Fibroblast of lung (primary cell): ENCODE data around the gene HTRA2. TPM values are rescaled to one million over a fixed set of nuclear protein-coding genes. Genes with fewer than 3 reads are reported as not detected.

ENCODE experiments used
- DNase-seq, 2 donors: peaks; one replicate each; pipeline versions ENCODE4 v3.0.0 to v3.0.0-alpha.2; 2010; ENCODE audit warnings: low read depth in 2 of 2
- H2AFZ ChIP-seq: 2 replicates; pipeline ENCODE4 v1.5.1; 2012; ENCODE audit warnings: low read length, control low read depth, inconsistent platforms
- H3K27ac ChIP-seq: 2 replicates; pipeline ENCODE4 v1.5.1; 2011; ENCODE audit warnings: low read length, control low read depth; ENCODE audit not compliant: insufficient read depth
- H3K27me3 ChIP-seq: 2 replicates; pipeline ENCODE4 v1.5.1; 2011; ENCODE audit warnings: mild to moderate bottlenecking, low read length; ENCODE audit not compliant: control insufficient read depth, insufficient read depth
- H3K36me3 ChIP-seq: 2 replicates; pipeline ENCODE4 v1.5.1; 2011; ENCODE audit warnings: low read length; ENCODE audit not compliant: control insufficient read depth, insufficient read depth
- H3K4me1 ChIP-seq: 2 replicates; pipeline ENCODE4 v1.5.1; 2011; ENCODE audit warnings: low read length; ENCODE audit not compliant: control insufficient read depth, insufficient read depth; ENCODE audit errors: extremely low read depth
- H3K4me2 ChIP-seq: 2 replicates; pipeline ENCODE4 v1.5.1; 2011; ENCODE audit warnings: low read length, control low read depth; ENCODE audit not compliant: insufficient read depth; ENCODE audit errors: extremely low read depth
- H3K4me3 ChIP-seq, 4 experiments: fragments of 200-600 bp in 1 of 4; sonication (generic) in 1 of 4; replicated peaks in 1 of 4; 2 replicates each; pipeline ENCODE4 v1.5.1; 2011 to 2016; ENCODE audit warnings: low read length in 4 of 4, low read depth in 3 of 4, mild to moderate bottlenecking in 3 of 4, control low read depth in 2 of 4, inconsistent platforms in 1 of 4, mixed read lengths in 1 of 4; ENCODE audit not compliant: insufficient read depth in 1 of 4; ENCODE audit errors: control extremely low read depth in 1 of 4
- H3K79me2 ChIP-seq: 2 replicates; pipeline ENCODE4 v1.5.1; 2012; ENCODE audit warnings: mild to moderate bottlenecking, low read length, inconsistent platforms; ENCODE audit not compliant: control insufficient read depth, insufficient read depth
- H3K9ac ChIP-seq: 2 replicates; pipeline ENCODE4 v1.5.1; 2011; ENCODE audit warnings: mild to moderate bottlenecking, low read length, control low read depth; ENCODE audit not compliant: insufficient read depth
- H3K9me3 ChIP-seq: 2 replicates; pipeline ENCODE4 v1.5.1; 2012; ENCODE audit warnings: low read depth, low read length; ENCODE audit not compliant: control insufficient read depth, insufficient read depth
- H4K20me1 ChIP-seq: 2 replicates; pipeline ENCODE4 v1.5.1; 2011; ENCODE audit warnings: low read length; ENCODE audit not compliant: control insufficient read depth, insufficient read depth; ENCODE audit errors: extremely low read depth
- EZH2 ChIP-seq: IDR thresholded peaks from 2 replicates; pipeline ENCODE4 v1.5.1; 2012; ENCODE audit warnings: low read length, control low read depth, mild to moderate bottlenecking; ENCODE audit errors: missing control alignments
- polyA plus RNA-seq, 2 donors: library from polyadenylated mRNA; depleted of rRNA in 1 of 2; stranded (reverse) in 1 of 2; unstranded in 1 of 2; fragments of >200 nt; gene quantifications; 2 replicates each; pipeline ENCODE4 v1.2.1, GENCODE V29; 2011 to 2012; ENCODE audit warnings: missing spikeins in 1 of 2
- total RNA-seq: library from RNA; depleted of rRNA; stranded (reverse); fragments of >200 nt; gene quantifications from 2 replicates; pipeline ENCODE4 v1.2.1, GENCODE V29; 2014
- TF ChIP-seq, protein P1 (sequence below), 2 donors: IDR thresholded peaks in 1 of 2; conservative IDR thresholded peaks in 1 of 2; 1 replicate in 1 of 2; 2 replicates in 1 of 2; pipeline ENCODE4 v1.5.1; 2011 to 2012; ENCODE audit warnings: low read length in 2 of 2, control low read depth in 1 of 2, inconsistent platforms in 1 of 2, low read depth in 1 of 2, mild to moderate bottlenecking in 1 of 2

Gene HTRA2
- total and polyA plus RNA-seq, 2 donors (not counting 1 experiment from before 2014, with no cell fraction given), result 18.8 to 45.7 TPM

DNA sequence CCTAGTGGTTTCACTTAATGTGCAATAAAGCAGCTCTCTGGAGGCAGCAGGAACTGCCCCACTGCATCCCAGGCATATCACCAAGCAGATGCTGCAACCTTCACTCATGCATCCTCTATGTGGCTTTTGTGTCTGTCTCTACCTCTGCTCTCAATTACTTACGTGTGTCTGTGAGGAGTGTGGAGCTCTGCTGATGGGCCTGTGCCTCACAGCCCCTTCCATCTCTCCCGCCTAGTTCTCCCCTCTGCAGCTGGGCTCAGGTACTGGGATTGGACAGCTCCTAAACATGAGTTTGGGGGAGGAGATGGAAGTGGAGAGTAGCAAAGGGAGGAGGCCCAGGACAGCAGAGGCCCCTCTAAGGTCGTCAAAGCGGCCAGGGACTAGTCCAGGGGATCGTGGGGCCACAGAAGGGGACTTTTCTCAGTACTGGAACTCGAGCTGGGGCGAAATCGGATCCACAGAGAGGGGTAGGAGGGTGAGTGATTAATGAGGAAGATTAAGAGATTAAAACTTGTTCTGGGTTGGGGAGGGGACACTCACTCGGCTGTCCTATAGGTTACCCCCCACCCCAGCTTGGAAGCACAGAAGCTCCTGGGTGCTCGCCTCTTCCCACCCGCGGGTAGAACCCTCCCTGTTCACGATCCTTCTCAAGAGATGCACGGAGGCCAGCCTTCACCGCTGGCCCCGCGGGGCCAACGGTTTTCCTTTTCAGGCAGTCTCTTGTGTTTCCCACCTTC, 28.2 kb upstream of the HTRA2 start:
- DNase-seq, result no peak

DNA sequence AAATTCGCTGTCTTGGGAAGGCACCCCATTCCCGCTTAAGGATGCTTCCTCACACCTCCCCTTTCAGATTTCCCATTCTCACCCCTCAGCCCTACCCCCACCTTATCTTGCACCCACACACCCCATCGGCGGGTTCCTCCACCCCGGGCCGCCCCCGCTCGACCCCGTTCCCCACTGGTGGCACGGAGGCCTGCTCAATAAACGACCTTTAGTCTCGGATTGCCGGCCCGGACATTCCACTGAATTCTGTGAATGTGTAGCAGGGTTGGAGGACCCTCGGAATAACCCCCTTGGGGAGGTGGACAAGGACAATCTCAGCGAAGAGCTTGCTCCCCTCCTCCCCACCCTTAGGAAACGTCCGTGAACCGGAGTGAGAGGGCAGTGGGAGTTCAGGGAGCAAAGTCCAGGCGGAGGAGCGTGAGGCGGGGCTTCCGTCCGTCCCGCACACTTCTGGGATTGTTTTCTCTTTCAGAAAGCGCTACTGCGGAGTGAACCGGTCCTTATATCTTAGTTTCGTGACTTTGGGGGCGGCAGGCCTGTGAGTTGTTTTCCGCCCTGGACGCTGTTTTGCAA, 27.5 kb upstream of the HTRA2 start:
- peak; percentile 39 for TF ChIP-seq EZH2
- TF ChIP-seq, protein P1, sequence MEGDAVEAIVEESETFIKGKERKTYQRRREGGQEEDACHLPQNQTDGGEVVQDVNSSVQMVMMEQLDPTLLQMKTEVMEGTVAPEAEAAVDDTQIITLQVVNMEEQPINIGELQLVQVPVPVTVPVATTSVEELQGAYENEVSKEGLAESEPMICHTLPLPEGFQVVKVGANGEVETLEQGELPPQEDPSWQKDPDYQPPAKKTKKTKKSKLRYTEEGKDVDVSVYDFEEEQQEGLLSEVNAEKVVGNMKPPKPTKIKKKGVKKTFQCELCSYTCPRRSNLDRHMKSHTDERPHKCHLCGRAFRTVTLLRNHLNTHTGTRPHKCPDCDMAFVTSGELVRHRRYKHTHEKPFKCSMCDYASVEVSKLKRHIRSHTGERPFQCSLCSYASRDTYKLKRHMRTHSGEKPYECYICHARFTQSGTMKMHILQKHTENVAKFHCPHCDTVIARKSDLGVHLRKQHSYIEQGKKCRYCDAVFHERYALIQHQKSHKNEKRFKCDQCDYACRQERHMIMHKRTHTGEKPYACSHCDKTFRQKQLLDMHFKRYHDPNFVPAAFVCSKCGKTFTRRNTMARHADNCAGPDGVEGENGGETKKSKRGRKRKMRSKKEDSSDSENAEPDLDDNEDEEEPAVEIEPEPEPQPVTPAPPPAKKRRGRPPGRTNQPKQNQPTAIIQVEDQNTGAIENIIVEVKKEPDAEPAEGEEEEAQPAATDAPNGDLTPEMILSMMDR (conservative IDR thresholded peaks at IDR 0.05 in 1 of 2, IDR thresholded peaks at IDR 0.05 in 1 of 2; ENCODE audit: low read depth in 1 of 2, low read length in 2 of 2), result no peak
- Histone ChIP-seq H2AFZ (peak overlapping the region; percentile 66), H3K4me2 (peak overlapping the region; percentile 90), H3K36me3 (peaks cover 4% of the 10 kb centered on the region), H3K9me3 (no peaks in the 10 kb centered on the region), H4K20me1 (no peaks in the 10 kb centered on the region), H3K4me3 (peak overlapping the region; percentile 9 to 69 (median 48)), H3K4me1 (peaks cover 17% of the 10 kb centered on the region), H3K79me2 (peaks cover 15% of the 10 kb centered on the region), H3K27ac (peak overlapping the region; percentile 75), H3K27me3 (no peaks in the 10 kb centered on the region), H3K9ac (peak overlapping the region; percentile 48)
- no peak for DNase-seq

More for the DNA sequence above, 28.2 kb upstream of the HTRA2 start:
- Histone ChIP-seq H3K36me3 (peaks cover 2% of the 10 kb centered on the region), H3K4me2 (no peak overlapping the region), H3K4me1 (peaks cover 14% of the 10 kb centered on the region), H4K20me1 (no peaks in the 10 kb centered on the region), H3K4me3 (no peak overlapping the region), H3K79me2 (peaks cover 9% of the 10 kb centered on the region), H3K9ac (no peak overlapping the region), H3K27me3 (no peaks in the 10 kb centered on the region), H2AFZ (no peak overlapping the region), H3K9me3 (no peaks in the 10 kb centered on the region), H3K27ac (no peak overlapping the region)
- TF ChIP-seq, protein P1 (conservative IDR thresholded peaks at IDR 0.05 in 1 of 2, IDR thresholded peaks at IDR 0.05 in 1 of 2; ENCODE audit: low read depth in 1 of 2, low read length in 2 of 2), result no peak
- no peak for TF ChIP-seq EZH2

DNA sequence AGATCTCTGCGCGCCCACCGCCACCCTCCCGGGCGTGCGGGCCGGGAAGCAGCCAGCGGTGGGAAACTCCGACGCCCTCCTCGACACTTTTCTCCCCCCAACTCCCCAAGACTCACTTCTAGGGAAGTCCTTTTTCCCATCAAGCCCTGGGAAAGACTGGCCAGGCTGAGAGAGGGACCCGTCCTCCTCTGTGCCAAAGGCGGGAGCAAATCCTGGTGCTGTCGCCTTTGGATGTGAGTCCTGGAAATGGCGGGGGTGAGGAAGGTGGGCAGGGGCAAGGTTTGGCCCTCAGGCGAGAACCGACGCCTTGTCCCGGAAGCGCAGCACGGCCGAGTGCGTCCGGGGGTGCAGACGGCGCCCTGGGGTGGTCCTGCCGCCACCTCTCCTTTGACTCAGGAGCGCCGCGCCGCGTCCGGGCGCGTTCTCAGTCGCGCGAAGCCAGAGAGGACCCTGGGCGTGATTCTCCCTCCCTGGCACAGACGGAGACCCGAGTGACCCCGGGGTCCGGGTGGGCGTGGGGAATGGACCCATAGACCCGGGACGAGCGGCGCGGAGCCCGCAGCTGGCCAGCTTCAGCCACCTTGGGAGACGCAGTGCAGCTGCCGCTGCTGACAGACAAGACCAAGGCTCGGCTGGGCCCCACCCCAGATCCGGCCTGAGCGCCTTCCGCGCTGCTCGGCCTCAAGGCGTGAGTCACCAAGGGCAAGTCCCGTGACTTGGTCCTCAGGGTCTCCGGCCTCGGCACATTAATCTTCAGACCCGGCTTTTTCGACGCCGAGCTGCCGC, 26.8 kb upstream of the HTRA2 start:
- Histone ChIP-seq H3K4me3 (peak overlapping the region; percentile 9 to 69 (median 48)), H3K9me3 (no peaks in the 10 kb centered on the region), H3K36me3 (peaks cover 4% of the 10 kb centered on the region), H3K79me2 (peaks cover 15% of the 10 kb centered on the region), H3K27ac (peak overlapping the region; percentile 75), H4K20me1 (no peaks in the 10 kb centered on the region), H3K27me3 (no peaks in the 10 kb centered on the region), H3K4me1 (peaks cover 17% of the 10 kb centered on the region), H2AFZ (peak overlapping the region; percentile 66), H3K9ac (peak overlapping the region; percentile 48), H3K4me2 (peak overlapping the region; percentile 90)
- TF ChIP-seq, protein P1 (conservative IDR thresholded peaks at IDR 0.05 in 1 of 2, IDR thresholded peaks at IDR 0.05 in 1 of 2; ENCODE audit: low read depth in 1 of 2, low read length in 2 of 2), result peak; percentile 34 to 39
- TF ChIP-seq EZH2, result no peak
- DNase-seq, result peak; percentile 81 to 90
